Measurements from ENCODE around the gene DYRK1A.

DYRK1A gene

DNA sequence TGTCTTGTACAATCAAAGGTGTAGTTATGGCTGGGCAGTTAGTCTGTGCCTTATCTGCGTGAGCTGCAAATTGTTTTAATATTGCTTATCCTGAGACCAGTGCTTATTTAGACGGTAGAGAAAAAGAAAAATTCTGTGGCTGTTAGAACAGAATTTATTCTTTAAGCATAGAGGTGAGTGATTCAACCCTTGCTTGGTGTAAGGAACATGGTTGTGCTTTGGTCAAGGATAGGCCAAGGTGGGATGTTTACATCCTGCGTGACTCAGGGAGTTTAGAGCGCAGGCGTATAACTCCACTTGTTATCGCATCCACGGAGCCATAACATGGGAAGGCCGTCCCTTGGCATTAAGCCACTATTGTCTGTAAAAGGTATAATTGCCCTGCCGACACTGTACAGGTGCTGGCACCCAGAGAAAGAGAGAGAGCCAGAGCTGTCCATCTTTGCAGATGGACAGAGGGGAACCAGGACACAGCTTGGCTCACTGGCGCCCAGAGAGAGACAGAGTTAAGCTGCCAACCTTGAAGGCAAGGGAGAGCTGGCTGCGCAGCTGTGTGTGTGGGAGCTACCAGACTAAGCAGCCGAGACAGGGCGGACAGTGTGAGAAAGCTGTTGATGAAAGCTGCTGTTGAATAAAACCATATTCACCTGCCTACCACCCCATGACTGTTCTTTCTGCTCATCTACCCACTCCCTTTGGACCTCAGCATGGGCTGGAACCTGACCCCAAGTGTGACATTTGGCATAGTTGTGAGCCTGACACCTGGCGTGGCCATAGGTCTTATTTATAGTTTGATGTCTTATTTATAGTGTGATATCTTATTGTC lies 200.4 kb downstream of the DYRK1A start:
- DNase-seq (ENCODE audit: low read depth in 2 of 2) = no peak

DNA sequence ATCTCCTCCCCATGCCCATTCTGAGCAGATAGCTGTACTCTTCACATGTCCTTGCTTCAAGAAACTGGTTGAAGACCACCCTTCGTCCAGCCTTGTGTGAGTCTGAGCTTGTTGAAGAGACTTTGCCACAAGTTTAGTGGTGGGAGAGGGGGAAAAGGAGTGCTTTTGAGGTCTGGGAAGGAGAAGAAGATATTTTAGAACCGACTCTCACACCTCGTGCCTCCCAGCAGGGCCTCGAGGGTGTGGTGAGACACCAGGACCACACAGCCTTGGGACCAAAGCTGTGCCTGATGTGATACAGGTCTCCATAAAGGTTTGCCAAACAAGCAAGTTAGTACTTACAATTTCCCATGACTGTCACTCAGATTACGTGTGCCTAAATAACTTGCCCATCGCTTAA lies 201.8 kb downstream of the DYRK1A start:
- DNase-seq (ENCODE audit: low read depth in 2 of 2) = no peak

DNA sequence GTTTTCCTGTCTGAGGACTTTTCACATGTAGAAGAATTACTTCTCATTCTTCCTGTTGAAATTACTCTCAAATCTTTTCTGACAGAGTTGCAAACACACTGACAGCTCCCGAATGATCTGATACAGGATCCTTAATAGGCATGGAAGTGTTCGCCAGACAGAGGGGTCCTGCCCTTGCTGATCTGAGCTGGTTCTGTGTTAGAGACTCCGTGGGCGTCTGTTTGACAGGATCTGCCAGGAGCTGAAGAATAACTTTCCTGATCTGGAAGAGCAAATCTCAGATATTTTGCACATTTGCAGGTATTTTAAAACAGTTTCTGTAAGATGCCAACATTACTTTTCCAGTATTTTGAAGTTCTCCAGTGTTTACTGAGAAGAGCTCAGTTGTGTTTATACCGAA lies 202.3 kb downstream of the DYRK1A start:
- no peak for DNase-seq (ENCODE audit: low read depth in 2 of 2)

GRCh38 chr21:37571442-37571841 lies 204.9 kb downstream of the DYRK1A start:
- DNase-seq (ENCODE audit: low read depth in 2 of 2) = no peak

GRCh38 chr21:37574316-37574715 lies 207.7 kb downstream of the DYRK1A start:
- DNase-seq (ENCODE audit: low read depth in 2 of 2) = no peak

DNA sequence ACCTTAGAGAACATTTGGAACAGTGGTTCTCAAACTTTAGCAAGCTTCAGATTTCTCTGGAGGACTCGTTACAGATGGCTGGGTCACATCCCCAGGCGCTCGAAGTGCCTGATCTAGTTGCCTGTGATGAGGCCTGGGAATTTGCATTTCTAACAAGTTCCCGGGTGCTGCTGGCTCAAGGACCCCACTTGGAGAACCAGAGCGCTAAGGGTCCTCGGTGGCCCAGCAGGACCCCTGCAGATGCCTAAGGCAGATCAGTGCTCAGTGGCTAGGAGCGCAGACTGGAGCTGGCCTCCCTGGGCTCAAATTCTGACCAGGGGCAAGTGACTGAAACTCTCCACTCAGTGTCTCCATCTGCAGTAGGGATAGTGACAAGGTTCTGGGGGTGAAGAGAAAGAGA lies 208.2 kb downstream of the DYRK1A start:
- DNase-seq (ENCODE audit: low read depth in 2 of 2) = no peak

GRCh38 chr21:37575580-37575979 lies 209.0 kb downstream of the DYRK1A start:
- no peak for DNase-seq (ENCODE audit: low read depth in 2 of 2)
